Ascending aorta (tissue), 2 donors: ENCODE data around the gene C19orf81. TPM values are rescaled to one million over a fixed set of nuclear protein-coding genes. Genes with fewer than 3 reads are reported as not detected.

ENCODE experiments used
- DNase-seq, 2 donors: peaks; one replicate each; pipeline ENCODE4 v3.0.0-alpha.2; 2019; ENCODE audit warnings: low spot score in 2 of 2
- H3K27ac ChIP-seq, 2 donors: fragments of 200-600 bp; sonication (generic); one replicate each; pipeline ENCODE4 v1.5.1; 2016 to 2017; ENCODE audit warnings: mild to moderate bottlenecking in 1 of 2
- H3K27me3 ChIP-seq: fragments of 200-600 bp; sonication (generic); one replicate; pipeline ENCODE4 v1.5.1; 2017
- H3K36me3 ChIP-seq, 2 donors: fragments of 200-600 bp; sonication (generic); one replicate each; pipeline ENCODE4 v1.5.1; 2016
- H3K4me1 ChIP-seq, 2 donors: fragments of 200-600 bp; sonication (generic); one replicate each; pipeline ENCODE4 v1.5.1; 2016 to 2017; ENCODE audit warnings: mild to moderate bottlenecking in 1 of 2
- H3K4me3 ChIP-seq, 2 donors: fragments of 200-600 bp; sonication (generic); one replicate each; pipeline ENCODE4 v1.5.1; 2016 to 2017; ENCODE audit warnings: mild to moderate bottlenecking in 1 of 2
- H3K9me3 ChIP-seq, 2 donors: fragments of 200-600 bp; sonication (generic); one replicate each; pipeline ENCODE4 v1.5.1; 2016
- intact Hi-C: fragments of 100-400 bp; cut with DNase I; formaldehyde crosslinking; loops from one replicate; pipeline ENCODE4 v1.15.1; 2023
- total RNA-seq: library from RNA; depleted of rRNA; stranded (reverse); fragments of >200 nt; gene quantifications from one replicate; pipeline ENCODE4 v1.1.0, GENCODE V29; 2016
- TF ChIP-seq, protein P1 (sequence below), 3 experiments: fragments of 200-600 bp in 2 of 3; fragments of 450-650 bp in 1 of 3; sonication (generic) in 2 of 3; IDR thresholded peaks; one replicate each; pipeline ENCODE4 v1.5.1; 2016 to 2019; ENCODE audit warnings: antibody characterized with exemption in 3 of 3, mild to moderate bottlenecking in 1 of 3, moderate library complexity in 1 of 3

The C19orf81 gene
- total RNA-seq, 1 donor from 2014 or later = not detected

DNA sequence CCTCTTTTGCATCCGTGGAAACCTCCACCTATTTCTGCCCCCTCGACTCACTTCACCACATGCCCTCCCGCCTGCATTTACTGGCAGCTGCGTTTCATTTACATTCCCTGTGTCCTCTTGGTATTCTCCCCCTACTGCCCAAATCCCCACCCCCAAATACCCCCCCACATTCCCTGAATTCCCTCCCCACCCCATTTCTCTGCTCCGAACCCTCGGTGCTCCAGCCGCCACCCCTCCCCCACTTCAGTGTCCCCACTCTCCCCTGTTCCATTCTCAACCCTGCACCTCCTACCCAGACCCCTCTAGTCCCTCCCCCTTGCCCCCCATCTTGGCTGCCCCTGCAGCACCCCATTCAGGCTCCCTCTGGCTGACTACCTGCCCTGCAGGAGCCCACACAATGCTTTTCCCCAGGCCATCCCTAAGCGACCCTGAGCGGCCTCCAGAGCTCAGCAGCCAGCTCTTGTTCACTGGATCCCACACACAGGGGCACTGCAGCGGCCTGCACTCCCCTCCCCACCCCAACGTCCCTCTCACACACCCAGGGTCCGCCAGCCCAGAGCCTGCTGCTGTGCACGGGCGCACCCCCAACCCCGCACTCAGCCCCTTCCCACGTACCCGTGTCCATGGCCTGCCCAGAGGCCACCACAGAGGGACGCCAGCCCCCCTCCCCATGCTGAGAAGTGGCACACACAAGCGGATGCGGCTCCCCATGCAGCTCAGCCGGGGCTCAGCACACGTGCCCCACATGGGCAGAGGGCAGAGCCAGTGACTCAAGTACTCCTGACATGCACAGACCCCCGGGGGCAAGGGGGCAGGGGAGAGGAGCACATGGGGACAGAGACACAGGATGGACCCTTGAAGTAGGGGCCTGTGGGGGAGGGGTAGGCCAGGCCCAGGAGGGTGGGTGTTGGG is 44.1 kb downstream of the C19orf81 start:
- H3K27ac ChIP-seq = no peak overlapping the region
- H3K4me3 ChIP-seq = no peak overlapping the region
- TF ChIP-seq, protein P1, sequence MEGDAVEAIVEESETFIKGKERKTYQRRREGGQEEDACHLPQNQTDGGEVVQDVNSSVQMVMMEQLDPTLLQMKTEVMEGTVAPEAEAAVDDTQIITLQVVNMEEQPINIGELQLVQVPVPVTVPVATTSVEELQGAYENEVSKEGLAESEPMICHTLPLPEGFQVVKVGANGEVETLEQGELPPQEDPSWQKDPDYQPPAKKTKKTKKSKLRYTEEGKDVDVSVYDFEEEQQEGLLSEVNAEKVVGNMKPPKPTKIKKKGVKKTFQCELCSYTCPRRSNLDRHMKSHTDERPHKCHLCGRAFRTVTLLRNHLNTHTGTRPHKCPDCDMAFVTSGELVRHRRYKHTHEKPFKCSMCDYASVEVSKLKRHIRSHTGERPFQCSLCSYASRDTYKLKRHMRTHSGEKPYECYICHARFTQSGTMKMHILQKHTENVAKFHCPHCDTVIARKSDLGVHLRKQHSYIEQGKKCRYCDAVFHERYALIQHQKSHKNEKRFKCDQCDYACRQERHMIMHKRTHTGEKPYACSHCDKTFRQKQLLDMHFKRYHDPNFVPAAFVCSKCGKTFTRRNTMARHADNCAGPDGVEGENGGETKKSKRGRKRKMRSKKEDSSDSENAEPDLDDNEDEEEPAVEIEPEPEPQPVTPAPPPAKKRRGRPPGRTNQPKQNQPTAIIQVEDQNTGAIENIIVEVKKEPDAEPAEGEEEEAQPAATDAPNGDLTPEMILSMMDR (IDR thresholded peaks at IDR 0.05) = no peak
- no peaks in the 10 kb centered on the region for H3K36me3 ChIP-seq
- H3K27me3 ChIP-seq = peaks cover 18% of the 10 kb centered on the region
- H3K4me1 ChIP-seq = no peaks in the 10 kb centered on the region
- no peak for DNase-seq
- H3K9me3 ChIP-seq = no peaks in the 10 kb centered on the region
- intact Hi-C loops = no loop called here

- H3K27me3 ChIP-seq = peaks cover 18% of the 10 kb centered on the region
- no peak overlapping the region for H3K27ac ChIP-seq
- no peak for DNase-seq
- no peak overlapping the region for H3K4me3 ChIP-seq
- TF ChIP-seq, protein P1 (IDR thresholded peaks at IDR 0.05) = no peak
- H3K4me1 ChIP-seq = no peaks in the 10 kb centered on the region
- H3K36me3 ChIP-seq = no peaks in the 10 kb centered on the region
- intact Hi-C loops = no loop called here
- no peaks in the 10 kb centered on the region for H3K9me3 ChIP-seq
These were observed 45.5 kb downstream of the C19orf81 start for GRCh38 chr19:50694815-50695145.

GRCh38 chr19:50695251-50696093 is 46.2 kb downstream of the C19orf81 start:
- H3K36me3 ChIP-seq = no peaks in the 10 kb centered on the region
- intact Hi-C loops = no loop called here
- H3K4me3 ChIP-seq = no peak overlapping the region
- H3K27me3 ChIP-seq = peaks cover 18% of the 10 kb centered on the region
- no peaks in the 10 kb centered on the region for H3K4me1 ChIP-seq
- DNase-seq = no peak
- no peak overlapping the region for H3K27ac ChIP-seq
- TF ChIP-seq, protein P1 (IDR thresholded peaks at IDR 0.05) = no peak
- H3K9me3 ChIP-seq = no peaks in the 10 kb centered on the region

GRCh38 chr19:50696094-50696483 is 46.8 kb downstream of the C19orf81 start:
- no peaks in the 10 kb centered on the region for H3K36me3 ChIP-seq
- TF ChIP-seq, protein P1 (IDR thresholded peaks at IDR 0.05) = no peak
- peaks cover 18% of the 10 kb centered on the region for H3K27me3 ChIP-seq
- H3K27ac ChIP-seq = no peak overlapping the region
- DNase-seq = no peak
- H3K4me1 ChIP-seq = no peaks in the 10 kb centered on the region
- H3K9me3 ChIP-seq = no peaks in the 10 kb centered on the region
- intact Hi-C loops = no loop called here
- H3K4me3 ChIP-seq = no peak overlapping the region

DNA sequence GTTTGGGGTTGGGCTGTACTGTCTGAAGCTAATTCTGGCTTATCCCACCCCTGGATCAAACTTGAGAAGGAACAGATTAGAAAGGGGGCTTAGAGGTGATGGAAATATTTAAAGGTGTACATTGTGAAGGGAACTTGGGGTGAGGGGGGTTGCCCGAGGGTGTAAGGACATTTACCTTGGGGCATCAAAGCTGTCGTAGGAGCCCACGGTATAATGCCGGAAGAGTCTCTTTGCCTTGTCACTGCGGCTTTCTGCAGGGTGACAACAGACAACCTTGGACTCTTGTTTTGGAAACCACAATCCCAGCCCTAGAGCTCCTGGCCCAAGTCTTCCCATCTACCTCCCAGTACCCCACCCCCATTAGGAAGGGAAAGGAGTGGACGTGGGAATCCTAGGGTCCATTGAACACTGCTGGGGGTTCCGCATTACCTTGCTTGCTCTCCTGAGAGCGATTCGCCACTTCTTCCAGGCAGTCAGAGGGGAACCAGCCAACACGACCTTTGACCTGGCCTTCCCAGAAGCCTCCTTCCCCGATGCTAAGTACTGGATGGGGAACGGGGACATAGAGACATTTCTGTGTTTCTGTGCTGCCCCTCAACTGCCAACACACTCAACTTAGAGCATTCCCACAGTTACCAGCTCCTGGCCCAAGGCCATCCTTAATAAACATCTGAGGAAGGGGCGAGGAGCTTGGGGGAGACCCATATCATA is 48.3 kb downstream of the C19orf81 start:
- no peaks in the 10 kb centered on the region for H3K36me3 ChIP-seq
- H3K9me3 ChIP-seq = no peaks in the 10 kb centered on the region
- H3K4me1 ChIP-seq = no peaks in the 10 kb centered on the region
- no peak overlapping the region for H3K4me3 ChIP-seq
- intact Hi-C loops = no loop called here
- TF ChIP-seq, protein P1 (IDR thresholded peaks at IDR 0.05) = no peak
- H3K27me3 ChIP-seq = peaks cover 18% of the 10 kb centered on the region
- no peak for DNase-seq
- H3K27ac ChIP-seq = no peak overlapping the region
